H9 (cell line): ENCODE data around the gene LYPD5. TPM values are rescaled to one million over a fixed set of nuclear protein-coding genes. Genes with fewer than 3 reads are reported as not detected.

ENCODE experiments used
- DNase-seq: peaks from one replicate; pipeline ENCODE4 v3.0.0-alpha.2; 2017
- H2AFZ ChIP-seq: one replicate; pipeline ENCODE4 v1.6.1; 2013; ENCODE audit warnings: mild to moderate bottlenecking, low read length, control low read depth, moderate library complexity
- H2AK5ac ChIP-seq: 2 replicates; pipeline ENCODE4 v1.6.1; 2013; ENCODE audit warnings: low read length, control low read depth, mixed read lengths; ENCODE audit not compliant: insufficient read length
- H2BK120ac ChIP-seq: one replicate; pipeline ENCODE4 v1.6.1; 2013; ENCODE audit warnings: low read depth, mild to moderate bottlenecking, low read length, control low read depth, inconsistent platforms; ENCODE audit not compliant: poor library complexity, severe bottlenecking
- H2BK12ac ChIP-seq: 2 replicates; pipeline ENCODE4 v1.6.1; 2013; ENCODE audit warnings: low read length, control low read depth, mixed read lengths, low read depth; ENCODE audit not compliant: insufficient read length
- H2BK15ac ChIP-seq: 2 replicates; pipeline ENCODE4 v1.6.1; 2013; ENCODE audit warnings: low read depth, low read length, control low read depth
- H2BK20ac ChIP-seq: one replicate; pipeline ENCODE4 v1.6.1; 2013; ENCODE audit warnings: low read depth, mild to moderate bottlenecking, low read length, control low read depth, inconsistent platforms; ENCODE audit not compliant: poor library complexity, severe bottlenecking
- H2BK5ac ChIP-seq: 2 replicates; pipeline ENCODE4 v1.6.1; 2013; ENCODE audit warnings: low read length, control low read depth, mixed read lengths; ENCODE audit not compliant: insufficient read length
- H3K14ac ChIP-seq: 2 replicates; pipeline ENCODE4 v1.6.1; 2013; ENCODE audit warnings: low read length, control low read depth; ENCODE audit not compliant: insufficient read depth
- H3K18ac ChIP-seq: 2 replicates; pipeline ENCODE4 v1.6.1; 2013; ENCODE audit warnings: low read depth, mild to moderate bottlenecking, mixed read lengths, low read length, control low read depth; ENCODE audit not compliant: insufficient read length
- H3K23ac ChIP-seq: 2 replicates; pipeline ENCODE4 v1.6.1; 2013; ENCODE audit warnings: low read length, control low read depth, mixed read lengths, low read depth; ENCODE audit not compliant: insufficient read length
- H3K23me2 ChIP-seq: 2 replicates; pipeline ENCODE4 v1.6.1; 2013; ENCODE audit warnings: low read depth, mild to moderate bottlenecking, mixed read lengths, low read length, control low read depth; ENCODE audit not compliant: insufficient read length, poor library complexity, severe bottlenecking
- H3K27ac ChIP-seq: 2 replicates; pipeline ENCODE4 v1.5.1; 2013; ENCODE audit warnings: low read length, control low read depth, mixed read lengths, low read depth; ENCODE audit not compliant: insufficient read length
- H3K27me3 ChIP-seq: 2 replicates; pipeline ENCODE4 v1.6.1; 2013; ENCODE audit warnings: low read length, control low read depth, inconsistent platforms; ENCODE audit not compliant: insufficient read depth
- H3K4ac ChIP-seq: 2 replicates; pipeline ENCODE4 v1.6.1; 2013; ENCODE audit warnings: low read depth, mild to moderate bottlenecking, control low read depth, inconsistent platforms, low read length, moderate library complexity
- H3K4me1 ChIP-seq: 2 replicates; pipeline ENCODE4 v1.6.1; 2013; ENCODE audit warnings: low read length, control low read depth, inconsistent platforms; ENCODE audit not compliant: insufficient read depth
- H3K4me2 ChIP-seq: 2 replicates; pipeline ENCODE4 v1.6.1; 2013; ENCODE audit warnings: low read length, control low read depth, mixed read lengths; ENCODE audit not compliant: insufficient read length, insufficient read depth
- H3K56ac ChIP-seq: 2 replicates; pipeline ENCODE4 v1.6.1; 2013; ENCODE audit warnings: low read depth, mild to moderate bottlenecking, mixed read lengths, low read length, control low read depth; ENCODE audit not compliant: insufficient read length
- H3K79me1 ChIP-seq: 2 replicates; pipeline ENCODE4 v1.6.1; 2013; ENCODE audit warnings: low read depth, mild to moderate bottlenecking, moderate library complexity, low read length, control low read depth, inconsistent platforms; ENCODE audit not compliant: insufficient read depth, poor library complexity, severe bottlenecking
- H3K79me2 ChIP-seq: 2 replicates; pipeline ENCODE4 v1.6.1; 2013; ENCODE audit warnings: low read length, control low read depth, inconsistent platforms; ENCODE audit not compliant: insufficient read depth
- H3K9ac ChIP-seq: 2 replicates; pipeline ENCODE4 v1.6.1; 2013; ENCODE audit warnings: low read length, control low read depth, mixed read lengths; ENCODE audit not compliant: insufficient read length; ENCODE audit errors: extremely low read depth
- H3K9me3 ChIP-seq: one replicate; pipeline ENCODE4 v1.6.1; 2013; ENCODE audit warnings: low read depth, low read length, inconsistent platforms; ENCODE audit not compliant: control insufficient read depth
- H3T11ph ChIP-seq: one replicate; pipeline ENCODE4 v1.6.1; 2013; ENCODE audit warnings: mild to moderate bottlenecking, low read length, control low read depth, inconsistent platforms
- H4K20me1 ChIP-seq: one replicate; pipeline ENCODE4 v1.6.1; 2013; ENCODE audit not compliant: control insufficient read depth, insufficient read length, insufficient read depth
- H4K5ac ChIP-seq: 2 replicates; pipeline ENCODE4 v1.6.1; 2013; ENCODE audit warnings: low read depth, mild to moderate bottlenecking, mixed read lengths, low read length, control low read depth; ENCODE audit not compliant: insufficient read length
- H4K8ac ChIP-seq: replicated peaks from 2 replicates; pipeline ENCODE4 v1.6.1; 2013; ENCODE audit warnings: low read length, control low read depth, mixed read lengths, low read depth; ENCODE audit not compliant: insufficient read length
- H4K91ac ChIP-seq: 2 replicates; pipeline ENCODE4 v1.6.1; 2013; ENCODE audit warnings: low read depth, mild to moderate bottlenecking, moderate library complexity, mixed read lengths, low read length, control low read depth; ENCODE audit not compliant: insufficient read length
- H3K27ac Mint-ChIP-seq, 3 experiments: 2 replicates in 2 of 3; 3 replicates in 1 of 3; pipeline ENCODE4 v1.8.0; 2020 to 2021; ENCODE audit warnings: mixed read lengths in 3 of 3, mild to moderate bottlenecking in 1 of 3, moderate library complexity in 1 of 3
- H3K27me3 Mint-ChIP-seq: 2 replicates; pipeline ENCODE4 v1.8.0; 2021; ENCODE audit warnings: low read depth, mild to moderate bottlenecking, moderate library complexity, mixed read lengths
- H3K36me3 Mint-ChIP-seq, 3 experiments: 2 replicates in 2 of 3; 3 replicates in 1 of 3; pipeline ENCODE4 v1.8.0; 2020 to 2021; ENCODE audit warnings: low read depth in 3 of 3, mixed read lengths in 3 of 3; ENCODE audit not compliant: insufficient read depth in 1 of 3
- H3K4me1 Mint-ChIP-seq, 2 experiments: 2 replicates each; pipeline ENCODE4 v1.8.0; 2020; ENCODE audit warnings: mixed read lengths in 2 of 2
- H3K4me3 Mint-ChIP-seq, 2 experiments: 2 replicates in 1 of 2; 3 replicates in 1 of 2; pipeline ENCODE4 v1.8.0; 2020 to 2021; ENCODE audit warnings: mild to moderate bottlenecking in 2 of 2, mixed read lengths in 2 of 2, moderate library complexity in 1 of 2
- H3K9me3 Mint-ChIP-seq, 2 experiments: 2 replicates in 1 of 2; 3 replicates in 1 of 2; pipeline ENCODE4 v1.8.0; 2020; ENCODE audit warnings: mild to moderate bottlenecking in 2 of 2, mixed read lengths in 2 of 2, moderate library complexity in 1 of 2
- CTCF ChIP-seq: fragments of 200-600 bp; sonication (generic); conservative IDR thresholded peaks from 3 replicates; pipeline ENCODE4 v1.8.0; 2021; ENCODE audit warnings: antibody characterized with exemption, mild to moderate bottlenecking
- WGBS: extraction: QIAGEN DNeasy Blood & Tissue Kit; methylation state at CpG from one replicate; pipeline ENCODE4 v1.1.7; 2013; ENCODE audit warnings: missing lambda C conversion rate, low lambda C conversion rate, mixed read lengths; ENCODE audit not compliant: insufficient read length; ENCODE audit errors: extremely low coverage; 5-methylcytosine and 5-hydroxymethylcytosine counted together
- total RNA-seq: library from RNA; stranded (reverse); gene quantifications from 2 replicates; pipeline ENCODE4 v1.2.1, GENCODE V29; 2021

Gene LYPD5
- total RNA-seq, 1 experiment from 2014 or later, result 0.50 TPM

- Histone ChIP-seq H3K23me2 (peaks cover 5% of the 10 kb centered on the region), H3K56ac (no peak overlapping the region), H2BK20ac (no peak overlapping the region), H3K18ac (no peak overlapping the region), H3K4me1 (no peaks in the 10 kb centered on the region), H4K8ac (no peak overlapping the region), H2BK5ac (no peak overlapping the region), H4K91ac (no peak overlapping the region), H3K4me2 (no peak overlapping the region), H2BK12ac (no peak overlapping the region), H4K5ac (no peak overlapping the region), H3K9me3 (no peaks in the 10 kb centered on the region), H2BK15ac (no peak overlapping the region), H3K79me2 (no peaks in the 10 kb centered on the region), H3T11ph (no peak overlapping the region), H3K23ac (no peak overlapping the region), H2AK5ac (no peak overlapping the region), H2BK120ac (no peak overlapping the region), H3K27me3 (peaks cover 9% of the 10 kb centered on the region), H3K4ac (no peak overlapping the region), H3K14ac (no peak overlapping the region), H3K79me1 (no peaks in the 10 kb centered on the region), H2AFZ (no peak overlapping the region), H3K9ac (no peak overlapping the region), H3K27ac (no peak overlapping the region), H4K20me1 (peaks cover 2% of the 10 kb centered on the region)
- Mint-ChIP-seq H3K36me3 (no peaks in the 10 kb centered on the region; a peak in 1 of 7 replicates), H3K27ac (no peak overlapping the region), H3K4me3 (peak overlapping the region in 1 of 2 experiments; percentile 24; a peak in 1 of 5 replicates), H3K4me1 (peaks cover 0 to 8% of the 10 kb centered on the region in 2 experiments; a peak in 2 of 4 replicates), H3K27me3 (peaks cover 91% of the 10 kb centered on the region), H3K9me3 (no peaks in the 10 kb centered on the region; a peak in 3 of 5 replicates)
- DNase-seq, result no peak
- WGBS, result no CpG with 5 or more reads among the region's 7 CpGs
- TF ChIP-seq CTCF, result no peak
Measured at GRCh38 chr19:43797556-43797955, 4.7 kb downstream of the LYPD5 start.
